OCI-LY7 (cell line): ENCODE data around the gene KRTAP10-12.

Source experiments
- EZH2phosphoT487 ChIP-seq: fragments of 200-600 bp; sonication (generic); IDR thresholded peaks from 2 replicates; pipeline ENCODE4 v1.6.1; 2018; ENCODE audit warnings: low read depth, borderline replicate concordance, mild to moderate bottlenecking, mixed run types, antibody characterized with exemption, low read length, moderate library complexity, mixed read lengths
- TF ChIP-seq, protein P1 (sequence below): fragments of 200-600 bp; sonication (generic); conservative IDR thresholded peaks from 2 replicates; pipeline ENCODE4 v1.5.1; 2014; ENCODE audit warnings: mild to moderate bottlenecking, antibody characterized with exemption, low read length, moderate library complexity, mixed read lengths

DNA sequence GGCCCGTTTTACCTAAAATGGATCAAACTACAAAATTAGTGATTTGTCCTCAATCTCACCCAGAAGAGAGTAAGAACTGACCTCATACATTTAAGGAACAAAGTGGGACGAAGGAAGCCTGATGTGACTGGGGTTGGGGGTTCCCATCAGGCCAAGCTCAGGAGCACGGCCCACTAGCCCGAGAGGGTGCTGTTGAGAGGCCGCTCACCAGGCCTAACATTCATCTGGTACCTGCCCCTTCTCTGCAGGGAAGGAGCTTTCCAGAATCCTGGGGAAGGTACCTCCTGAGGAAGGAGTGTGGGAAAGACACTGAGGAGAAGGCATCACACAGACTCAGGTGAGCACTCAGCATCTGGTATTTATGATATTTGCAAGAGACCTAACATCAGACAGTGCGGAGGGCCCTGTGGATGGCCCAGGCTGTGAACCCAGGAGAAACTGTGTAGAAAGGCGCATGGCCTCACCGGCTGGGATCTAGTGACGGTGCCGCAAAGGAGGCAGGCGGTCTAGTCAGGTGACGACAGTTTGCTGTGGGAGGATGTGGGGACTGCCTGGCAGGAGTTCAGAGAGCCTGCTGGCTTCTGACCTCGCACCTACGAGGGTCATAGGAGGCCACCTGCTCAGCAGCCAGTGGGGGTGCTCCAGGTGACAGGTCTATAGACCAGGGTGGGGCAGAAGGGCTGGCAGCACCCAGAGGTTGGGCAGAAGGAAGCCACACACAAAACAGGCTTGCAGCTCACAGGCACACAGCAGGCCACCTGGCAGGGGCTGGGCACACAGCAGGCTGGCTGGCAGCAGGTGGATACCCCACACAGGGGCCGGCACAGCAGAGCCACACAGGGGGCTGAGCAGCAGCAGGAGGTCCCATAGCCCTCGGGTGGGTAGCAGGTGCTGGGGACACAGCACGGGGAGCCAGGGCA lies 43.1 kb upstream of the KRTAP10-12 start:
- TF ChIP-seq, protein P1, sequence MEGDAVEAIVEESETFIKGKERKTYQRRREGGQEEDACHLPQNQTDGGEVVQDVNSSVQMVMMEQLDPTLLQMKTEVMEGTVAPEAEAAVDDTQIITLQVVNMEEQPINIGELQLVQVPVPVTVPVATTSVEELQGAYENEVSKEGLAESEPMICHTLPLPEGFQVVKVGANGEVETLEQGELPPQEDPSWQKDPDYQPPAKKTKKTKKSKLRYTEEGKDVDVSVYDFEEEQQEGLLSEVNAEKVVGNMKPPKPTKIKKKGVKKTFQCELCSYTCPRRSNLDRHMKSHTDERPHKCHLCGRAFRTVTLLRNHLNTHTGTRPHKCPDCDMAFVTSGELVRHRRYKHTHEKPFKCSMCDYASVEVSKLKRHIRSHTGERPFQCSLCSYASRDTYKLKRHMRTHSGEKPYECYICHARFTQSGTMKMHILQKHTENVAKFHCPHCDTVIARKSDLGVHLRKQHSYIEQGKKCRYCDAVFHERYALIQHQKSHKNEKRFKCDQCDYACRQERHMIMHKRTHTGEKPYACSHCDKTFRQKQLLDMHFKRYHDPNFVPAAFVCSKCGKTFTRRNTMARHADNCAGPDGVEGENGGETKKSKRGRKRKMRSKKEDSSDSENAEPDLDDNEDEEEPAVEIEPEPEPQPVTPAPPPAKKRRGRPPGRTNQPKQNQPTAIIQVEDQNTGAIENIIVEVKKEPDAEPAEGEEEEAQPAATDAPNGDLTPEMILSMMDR, result no peak
- TF ChIP-seq EZH2phosphoT487, result no peak
